Activated CD8-positive, alpha-beta memory T cell treated with anti-CD3 and anti-CD28 coated beads, Interleukin-2, amount 10 ng/mL, durations not matched to agents 7 days and 5 days (primary cell): ENCODE data around the gene SURF6. TPM values are rescaled to one million over a fixed set of nuclear protein-coding genes. Genes with fewer than 3 reads are reported as not detected.
"Not testable (repeated sequence)": the region's sequence is repeated elsewhere in the genome, so short reads cannot be mapped to it uniquely, and the experiment has no call there.

Experiments
- ATAC-seq: fragments of 150-1000 bp; cut with Tn5 transposase; one replicate; pipeline ENCODE4 v1.10.0; 2021; ENCODE audit warnings: moderate library complexity
- CTCF ChIA-PET: fragments of 350-600 bp; sonication (Branson Sonifier 250); formaldehyde crosslinking; loops from one replicate; lab custom pipeline; 2021; ENCODE audit warnings: antibody characterized with exemption; lab: Charles Lee
- DNase-seq: peaks from one replicate; pipeline ENCODE4 v3.0.0-alpha.2; 2020
- H3K27ac Mint-ChIP-seq: one replicate; pipeline ENCODE4 v1.8.0; 2021; ENCODE audit warnings: mild to moderate bottlenecking, mixed read lengths
- H3K27me3 Mint-ChIP-seq: one replicate; pipeline ENCODE4 v1.8.0; 2021; ENCODE audit warnings: mixed read lengths
- H3K36me3 Mint-ChIP-seq: one replicate; pipeline ENCODE4 v1.8.0; 2021; ENCODE audit warnings: mild to moderate bottlenecking, mixed read lengths
- H3K4me1 Mint-ChIP-seq: one replicate; pipeline ENCODE4 v1.8.0; 2021; ENCODE audit warnings: mixed read lengths
- H3K4me3 Mint-ChIP-seq: one replicate; pipeline ENCODE4 v1.8.0; 2021; ENCODE audit warnings: mild to moderate bottlenecking, moderate library complexity, mixed read lengths
- H3K9me3 Mint-ChIP-seq: one replicate; pipeline ENCODE4 v1.8.0; 2022; ENCODE audit warnings: low read depth, mixed read lengths
- total RNA-seq, 2 experiments: library from RNA; stranded (reverse); gene quantifications; one replicate each; pipeline ENCODE4 v1.2.3, GENCODE V29; 2021

Gene SURF6
- total RNA-seq, 2 experiments from 2014 or later = 12.9 to 16.5 TPM

DNA sequence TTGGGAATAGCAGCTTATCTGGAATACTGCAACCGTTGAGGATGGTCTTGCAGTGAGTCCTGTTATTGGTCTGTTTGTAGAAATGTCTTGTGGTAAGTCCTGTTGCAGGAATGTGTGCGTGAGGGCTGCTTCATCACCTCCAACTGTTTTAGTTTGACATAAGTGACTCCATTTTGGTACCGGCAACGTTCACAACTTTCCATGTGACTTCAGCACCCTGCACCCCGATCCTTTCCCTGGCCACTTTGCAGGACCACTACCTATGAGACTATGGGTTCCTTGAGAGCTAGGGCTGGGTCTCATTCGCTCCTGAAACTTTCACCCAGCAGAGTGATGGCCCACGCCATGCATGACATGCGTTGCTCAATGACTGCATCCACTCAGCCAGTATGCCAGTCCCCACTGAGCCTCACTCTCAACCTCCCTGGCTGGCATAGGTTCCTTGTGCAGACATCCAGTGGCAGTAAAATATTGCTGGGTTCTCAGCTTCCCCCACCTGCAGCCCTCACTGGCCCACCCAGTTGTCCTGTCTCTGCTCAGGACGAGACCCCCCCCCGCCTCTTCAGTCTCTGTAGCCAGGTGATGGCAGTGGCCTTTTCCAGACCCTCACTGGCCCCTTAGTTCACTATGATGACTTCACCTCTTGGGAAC, 8.0 kb downstream of the SURF6 start:
- Mint-ChIP-seq H3K4me1 (peaks cover 1% of the 10 kb centered on the region), H3K36me3 (peaks cover 17% of the 10 kb centered on the region), H3K4me3 (no peak overlapping the region), H3K27ac (no peak overlapping the region), H3K27me3 (no peaks in the 10 kb centered on the region), H3K9me3 (no peaks in the 10 kb centered on the region)
- DNase-seq = no peak
- CTCF ChIA-PET = interaction anchor here (0.6 kb wide), 1 partner anchor 27 kb away, joined by 3 read pairs; no protein-coding TSS in a partner anchor
- ATAC-seq = no peak

DNA sequence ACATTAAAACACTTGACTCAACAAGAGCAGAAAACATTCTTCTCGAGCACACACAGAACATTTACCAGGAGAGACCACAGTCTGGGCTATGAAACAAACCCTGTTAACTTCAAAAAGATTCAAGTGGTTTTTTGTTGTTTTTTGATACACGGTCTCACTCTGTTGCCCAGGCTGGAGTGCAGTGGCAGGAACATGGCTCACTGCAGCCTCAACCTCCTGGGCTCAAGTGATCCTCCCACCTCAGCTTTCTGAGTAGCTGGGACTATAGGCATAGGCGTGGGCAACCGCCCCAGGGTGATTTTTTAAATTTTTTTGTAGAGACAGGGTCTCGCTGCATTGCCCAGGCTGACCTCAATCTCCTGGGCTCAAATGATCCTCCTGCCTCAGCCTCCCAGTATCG, 9.0 kb downstream of the SURF6 start:
- CTCF ChIA-PET = not testable (repeated sequence)

DNA sequence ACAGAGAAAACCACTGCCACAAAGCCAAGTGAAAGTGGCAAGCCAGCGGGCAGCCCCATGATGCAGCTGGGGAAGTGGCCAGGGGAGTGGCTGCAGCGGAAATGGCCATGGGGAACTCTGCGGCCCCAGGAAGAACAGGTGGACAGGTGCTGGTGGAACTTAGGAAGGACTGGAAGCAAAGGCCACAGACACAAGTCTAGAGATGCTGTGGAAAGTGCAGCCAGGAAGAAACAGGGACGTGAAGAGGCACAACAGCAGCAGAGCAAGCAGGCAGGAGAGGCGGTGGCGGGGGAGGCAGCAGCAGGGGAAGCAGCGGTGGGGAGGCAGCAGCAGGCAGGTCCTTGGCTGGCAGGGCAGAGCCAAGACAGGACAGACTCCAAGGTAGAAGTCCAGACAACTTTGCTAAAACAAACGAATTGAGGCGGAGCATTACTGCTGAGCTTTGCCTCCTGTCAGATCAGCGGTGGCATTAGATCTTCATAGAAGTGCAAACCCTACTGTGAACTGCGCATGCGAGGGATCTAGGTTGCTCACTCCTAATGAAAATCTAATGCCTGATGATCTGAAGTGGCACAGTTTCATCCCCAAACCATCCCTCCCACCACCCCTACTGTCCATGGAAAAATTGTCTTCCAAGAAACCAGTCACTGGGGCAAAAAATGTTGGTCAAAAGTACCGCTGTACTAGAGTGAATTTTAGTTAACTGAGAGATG, 11.8 kb downstream of the SURF6 start:
- CTCF ChIA-PET = interaction anchor here (1.6 kb wide), 1 partner anchor 10 kb away, joined by 3 read pairs; no protein-coding TSS in a partner anchor
- Mint-ChIP-seq H3K9me3 (no peaks in the 10 kb centered on the region), H3K36me3 (no peaks in the 10 kb centered on the region), H3K4me1 (no peaks in the 10 kb centered on the region), H3K4me3 (no peak overlapping the region), H3K27me3 (no peaks in the 10 kb centered on the region), H3K27ac (no peak overlapping the region)
- no peak for DNase-seq
- no peak for ATAC-seq

More for the DNA sequence above, 9.0 kb downstream of the SURF6 start:
- not testable (repeated sequence) for ATAC-seq, H3K9me3 Mint-ChIP-seq, H3K27me3 Mint-ChIP-seq, H3K4me3 Mint-ChIP-seq, H3K4me1 Mint-ChIP-seq, DNase-seq, H3K27ac Mint-ChIP-seq
- H3K36me3 Mint-ChIP-seq = peaks cover 11% of the 10 kb centered on the region

DNA sequence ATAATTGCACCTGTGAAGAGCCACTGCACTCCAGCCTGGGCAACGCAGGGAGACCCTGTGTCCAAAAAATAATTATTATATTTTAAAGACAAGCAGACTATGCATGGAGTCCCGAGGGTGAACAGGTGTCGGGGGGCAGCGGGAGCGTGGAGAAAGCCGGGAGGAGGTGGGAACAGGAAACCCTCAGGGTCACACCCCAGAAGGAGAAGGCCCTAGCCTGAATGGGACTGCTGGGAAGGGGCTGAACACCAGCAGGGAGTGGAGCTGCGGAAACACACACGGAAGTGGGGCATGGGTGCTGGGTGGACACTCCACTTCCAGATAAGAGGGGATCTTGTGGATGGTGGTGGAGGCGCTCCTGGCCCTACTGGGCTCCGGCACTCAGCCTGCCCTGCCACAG, 12.8 kb downstream of the SURF6 start:
- H3K4me3 Mint-ChIP-seq = no peak overlapping the region
- no peaks in the 10 kb centered on the region for H3K9me3 Mint-ChIP-seq
- H3K27me3 Mint-ChIP-seq = no peaks in the 10 kb centered on the region
- no peaks in the 10 kb centered on the region for H3K36me3 Mint-ChIP-seq
- CTCF ChIA-PET = no interaction called here
- no peak overlapping the region for H3K27ac Mint-ChIP-seq
- DNase-seq = no peak
- ATAC-seq = no peak
- no peaks in the 10 kb centered on the region for H3K4me1 Mint-ChIP-seq

DNA sequence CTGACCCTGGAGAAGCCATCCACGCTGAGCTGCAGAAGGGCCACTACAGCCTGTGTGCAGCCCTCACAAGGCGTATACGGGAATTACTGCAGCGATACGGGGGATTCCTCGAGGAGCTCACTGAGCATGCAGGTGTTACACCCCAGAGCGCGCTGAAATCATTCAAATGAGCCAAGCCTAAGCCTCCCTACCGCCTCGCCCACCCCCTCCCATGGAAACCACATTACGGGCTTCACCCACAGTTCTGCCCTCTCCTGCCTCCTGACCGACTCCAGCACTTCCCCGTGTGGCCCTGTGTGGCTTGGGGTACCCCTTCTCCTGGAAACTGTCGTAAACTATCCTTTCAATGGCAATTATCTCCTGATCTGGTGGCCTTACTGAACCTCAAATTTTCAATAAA, 13.3 kb downstream of the SURF6 start:
- Mint-ChIP-seq H3K4me3 (no peak overlapping the region), H3K36me3 (no peaks in the 10 kb centered on the region), H3K27ac (no peak overlapping the region), H3K27me3 (no peaks in the 10 kb centered on the region), H3K4me1 (no peaks in the 10 kb centered on the region), H3K9me3 (no peaks in the 10 kb centered on the region)
- CTCF ChIA-PET = no interaction called here
- ATAC-seq (no peak), DNase-seq (no peak)

DNA sequence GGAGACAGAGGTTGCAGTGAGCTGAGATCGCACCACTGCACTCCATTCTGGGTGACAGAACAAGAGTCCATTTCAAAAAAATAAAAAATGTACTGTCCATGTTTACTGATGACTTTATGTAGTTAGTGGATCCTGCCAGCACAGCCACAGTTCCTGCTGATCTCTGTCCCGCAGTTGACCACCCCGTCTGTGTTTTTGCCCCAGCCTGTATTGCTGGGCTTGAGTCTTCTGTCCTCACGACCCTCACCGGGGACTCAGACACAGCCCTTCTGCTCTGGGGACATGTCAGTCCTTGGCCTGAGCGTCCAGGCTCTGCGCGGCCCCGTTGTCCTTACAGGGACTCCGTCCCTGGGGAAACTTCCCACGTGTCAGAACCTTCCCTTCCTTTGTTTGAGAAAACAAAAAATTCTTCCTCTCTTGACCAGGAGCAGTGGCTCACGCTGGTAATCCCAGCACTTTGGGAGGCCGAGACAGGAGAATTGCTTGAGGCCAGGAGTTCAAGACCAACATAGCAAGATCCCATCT, 14.5 kb downstream of the SURF6 start:
- Mint-ChIP-seq H3K9me3 (no peaks in the 10 kb centered on the region), H3K4me3 (no peak overlapping the region), H3K36me3 (no peaks in the 10 kb centered on the region), H3K27me3 (no peaks in the 10 kb centered on the region), H3K27ac (no peak overlapping the region), H3K4me1 (no peaks in the 10 kb centered on the region)
- CTCF ChIA-PET = no interaction called here
- ATAC-seq = no peak
- no peak for DNase-seq

DNA sequence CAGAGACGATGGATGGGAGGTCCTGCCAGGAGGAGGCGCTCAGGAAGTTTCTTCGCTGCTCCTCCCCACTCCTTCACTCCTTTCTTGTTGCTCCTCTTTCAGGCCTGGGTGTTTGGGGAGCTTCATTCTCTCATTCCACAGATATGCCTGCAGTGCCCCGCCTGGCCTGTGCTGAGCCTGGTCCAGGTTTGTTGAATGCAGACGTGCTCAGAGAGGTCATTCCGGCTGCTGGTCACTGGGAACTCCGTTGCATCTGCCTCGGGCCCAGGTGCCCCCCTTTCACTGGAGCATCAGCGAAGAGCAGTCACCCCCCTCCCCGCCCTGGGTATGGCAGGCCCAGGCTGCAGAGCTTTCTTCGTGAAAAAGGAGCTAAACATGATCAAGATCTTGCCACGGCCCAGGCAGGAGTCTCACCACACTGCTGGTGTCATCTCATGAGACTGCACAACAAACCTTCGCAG, 15.5 kb downstream of the SURF6 start:
- no peaks in the 10 kb centered on the region for H3K27me3 Mint-ChIP-seq
- no peak for ATAC-seq
- CTCF ChIA-PET = interaction anchor here (1.4 kb wide), 1 partner anchor 9 kb away, joined by 3 read pairs; no protein-coding TSS in a partner anchor
- H3K4me3 Mint-ChIP-seq = no peak overlapping the region
- H3K36me3 Mint-ChIP-seq = no peaks in the 10 kb centered on the region
- DNase-seq = no peak
- H3K27ac Mint-ChIP-seq = no peak overlapping the region
- no peaks in the 10 kb centered on the region for H3K9me3 Mint-ChIP-seq
- H3K4me1 Mint-ChIP-seq = no peaks in the 10 kb centered on the region

DNA sequence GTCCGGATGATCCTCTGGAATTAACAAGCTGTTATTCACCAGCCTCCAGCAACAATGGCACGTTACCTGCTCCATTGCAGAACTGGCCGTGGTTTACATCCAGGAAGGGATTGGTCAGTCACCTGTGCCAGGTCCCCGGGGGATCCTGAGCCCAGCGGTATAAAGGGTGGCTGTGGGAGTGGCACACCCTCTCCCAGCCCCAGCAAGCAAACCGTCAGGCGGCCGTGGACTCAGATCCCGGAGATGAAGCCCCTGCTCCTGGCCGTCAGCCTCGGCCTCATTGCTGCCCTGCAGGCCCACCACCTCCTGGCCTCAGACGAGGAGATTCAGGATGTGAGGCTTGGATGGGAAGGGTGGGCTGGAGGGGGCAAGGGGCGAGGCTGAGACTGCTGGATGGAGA, 18.4 kb downstream of the SURF6 start:
- H3K27me3 Mint-ChIP-seq, H3K36me3 Mint-ChIP-seq, H3K4me3 Mint-ChIP-seq, CTCF ChIA-PET, DNase-seq, H3K4me1 Mint-ChIP-seq, H3K9me3 Mint-ChIP-seq, H3K27ac Mint-ChIP-seq, ATAC-seq: not testable (repeated sequence)

DNA sequence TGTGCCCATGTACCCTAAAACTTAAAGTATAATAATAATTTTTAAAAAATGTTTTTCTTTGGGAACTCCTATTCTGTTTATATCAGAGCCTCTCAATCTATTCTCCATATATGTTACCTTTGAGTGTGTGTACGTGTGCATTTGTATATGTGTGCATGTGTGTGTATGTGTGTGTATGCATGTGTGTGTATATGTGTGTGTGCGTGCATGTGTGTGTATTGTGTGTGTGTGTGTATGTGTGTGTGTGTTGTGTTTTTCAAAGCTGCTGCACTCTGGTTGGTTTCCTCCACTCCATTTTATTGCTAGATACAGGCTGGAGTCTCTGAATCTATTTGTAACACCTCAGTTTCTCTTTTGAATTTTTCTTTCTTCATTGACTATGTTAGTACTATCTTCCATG, 20.0 kb downstream of the SURF6 start:
- H3K36me3 Mint-ChIP-seq = no peaks in the 10 kb centered on the region
- peaks cover 2% of the 10 kb centered on the region for H3K27me3 Mint-ChIP-seq
- ATAC-seq (no peak), DNase-seq (no peak)
- H3K9me3 Mint-ChIP-seq = no peaks in the 10 kb centered on the region
- H3K27ac Mint-ChIP-seq = no peak overlapping the region
- H3K4me1 Mint-ChIP-seq = no peaks in the 10 kb centered on the region
- H3K4me3 Mint-ChIP-seq = no peak overlapping the region
- CTCF ChIA-PET = no interaction called here

DNA sequence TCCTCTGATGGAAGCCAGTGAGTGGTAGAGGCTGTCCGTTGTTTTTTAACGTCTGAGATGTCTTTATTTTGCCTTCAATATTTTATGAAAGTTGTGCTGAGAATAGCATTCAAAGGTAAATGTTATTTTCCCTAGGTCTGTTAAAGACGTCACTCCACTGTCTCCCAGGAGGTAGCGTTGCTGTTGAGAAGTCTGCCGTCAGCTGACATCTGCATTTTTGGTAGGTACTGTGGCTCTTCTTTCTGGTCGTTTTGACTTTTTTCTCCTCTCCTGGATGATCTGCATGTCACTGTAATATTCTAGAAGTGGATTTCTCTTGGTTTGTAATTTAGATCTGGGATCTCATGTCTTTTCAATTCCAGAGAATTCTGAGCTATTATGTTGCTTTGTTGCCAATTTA, 26.4 kb downstream of the SURF6 start:
- Mint-ChIP-seq H3K4me3 (no peak overlapping the region), H3K27me3 (peaks cover 12% of the 10 kb centered on the region), H3K9me3 (no peaks in the 10 kb centered on the region), H3K27ac (no peak overlapping the region), H3K36me3 (no peaks in the 10 kb centered on the region), H3K4me1 (no peaks in the 10 kb centered on the region)
- CTCF ChIA-PET = no interaction called here
- ATAC-seq (no peak), DNase-seq (no peak)

DNA sequence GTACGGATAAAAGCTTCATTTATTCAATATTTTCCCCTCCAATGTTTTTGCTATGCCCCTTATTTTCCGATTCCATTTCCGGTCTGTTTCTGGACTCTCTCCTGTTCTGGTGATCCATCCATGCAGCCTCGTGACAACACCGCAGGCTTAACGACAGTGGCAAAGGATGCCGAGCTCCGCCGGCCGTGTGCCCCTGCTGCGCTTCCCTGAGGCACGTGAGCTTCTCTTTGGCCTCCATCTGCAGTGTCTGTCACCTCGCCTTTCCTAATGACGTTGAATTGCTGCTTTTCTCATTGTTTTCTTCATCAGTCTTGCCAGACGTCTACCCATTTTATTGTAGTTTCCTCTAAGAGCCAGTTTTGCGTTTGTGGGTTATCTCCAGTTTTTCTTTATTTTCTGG, 28.7 kb downstream of the SURF6 start:
- H3K36me3 Mint-ChIP-seq = no peaks in the 10 kb centered on the region
- no peaks in the 10 kb centered on the region for H3K4me1 Mint-ChIP-seq
- ATAC-seq (no peak), DNase-seq (no peak)
- H3K4me3 Mint-ChIP-seq = no peak overlapping the region
- H3K9me3 Mint-ChIP-seq = no peaks in the 10 kb centered on the region
- H3K27ac Mint-ChIP-seq = no peak overlapping the region
- CTCF ChIA-PET = no interaction called here
- peaks cover 12% of the 10 kb centered on the region for H3K27me3 Mint-ChIP-seq

DNA sequence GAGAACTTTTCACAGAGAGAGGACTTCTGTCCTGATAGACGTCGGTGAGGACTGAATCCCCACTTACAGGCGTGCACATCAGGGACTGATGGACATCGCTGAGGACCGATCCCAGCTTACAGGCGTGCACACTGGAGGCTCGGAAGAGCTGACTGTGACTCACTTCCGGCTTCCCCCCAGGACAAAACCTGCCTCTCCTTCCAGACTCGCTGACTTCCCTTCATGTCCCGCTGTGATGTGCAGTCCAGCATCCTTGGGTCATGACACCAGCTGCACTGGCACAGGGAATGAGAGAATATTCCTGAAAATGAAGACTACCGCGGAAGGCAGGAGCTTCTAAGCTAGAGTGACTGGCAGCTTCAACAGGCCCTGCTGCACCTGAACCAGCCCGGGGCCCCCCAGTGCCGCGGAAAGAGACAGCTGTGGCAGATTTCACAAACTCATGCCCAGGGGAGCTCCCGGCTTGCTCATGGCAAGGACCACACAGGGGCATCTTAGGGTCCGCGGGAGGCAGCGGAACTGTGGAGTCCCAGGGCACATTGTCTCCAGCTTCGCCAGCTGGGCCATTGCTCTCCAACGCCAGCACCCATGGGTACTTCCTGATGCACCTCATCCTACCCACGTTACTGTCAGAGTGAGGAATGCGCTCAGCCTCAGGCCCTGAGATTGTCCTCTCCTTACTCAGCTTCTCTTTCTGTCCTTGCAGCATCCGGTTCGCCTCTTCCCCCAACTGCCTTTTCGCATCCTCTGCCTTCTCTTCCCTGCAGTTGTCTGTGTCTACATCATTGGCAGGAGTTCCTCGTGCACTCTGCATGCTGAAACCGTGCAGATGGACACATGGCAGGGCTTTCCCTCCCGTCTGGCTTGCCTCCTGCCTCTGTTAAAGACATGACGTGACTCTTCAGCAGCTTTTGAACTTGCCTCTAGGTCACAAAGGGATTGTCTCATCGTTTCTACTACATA, 29.5 kb downstream of the SURF6 start:
- no peak overlapping the region for H3K27ac Mint-ChIP-seq
- H3K9me3 Mint-ChIP-seq = no peaks in the 10 kb centered on the region
- H3K27me3 Mint-ChIP-seq = peaks cover 12% of the 10 kb centered on the region
- no peak for ATAC-seq
- no peaks in the 10 kb centered on the region for H3K36me3 Mint-ChIP-seq
- CTCF ChIA-PET = no interaction called here
- H3K4me3 Mint-ChIP-seq = no peak overlapping the region
- no peak for DNase-seq
- no peaks in the 10 kb centered on the region for H3K4me1 Mint-ChIP-seq

DNA sequence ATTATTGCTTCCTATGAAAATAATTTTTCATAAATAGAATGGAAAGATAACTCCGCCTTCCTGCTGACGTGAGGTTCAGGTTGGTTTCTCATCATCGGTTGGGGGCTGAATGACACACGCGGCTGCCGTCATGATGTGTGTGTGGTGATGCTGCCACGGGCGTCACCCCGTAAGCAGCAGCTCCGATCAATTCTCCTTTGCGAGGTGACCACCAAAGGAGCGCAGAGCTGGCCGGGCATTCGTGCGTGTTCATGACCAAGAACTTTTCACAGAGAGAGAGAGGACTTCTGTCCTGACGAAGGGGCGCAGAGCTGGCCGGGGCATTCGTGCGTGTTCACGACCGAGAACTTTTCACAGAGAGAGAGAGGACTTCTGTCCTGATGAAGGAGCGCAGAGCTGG, 30.3 kb downstream of the SURF6 start:
- H3K4me1 Mint-ChIP-seq = no peaks in the 10 kb centered on the region
- no peak for ATAC-seq
- no peak overlapping the region for H3K4me3 Mint-ChIP-seq
- CTCF ChIA-PET = no interaction called here
- no peak for DNase-seq
- no peaks in the 10 kb centered on the region for H3K36me3 Mint-ChIP-seq
- H3K27me3 Mint-ChIP-seq = peaks cover 9% of the 10 kb centered on the region
- H3K27ac Mint-ChIP-seq = no peak overlapping the region
- no peaks in the 10 kb centered on the region for H3K9me3 Mint-ChIP-seq
